Tibial nerve (tissue), 3 donors: Measurements from ENCODE around the gene C14orf93.

Source experiments
- POLR2A ChIP-seq, 2 donors: fragments of 450-650 bp; IDR thresholded peaks; one replicate each; pipeline ENCODE4 v1.6.1; 2017; ENCODE audit warnings: antibody characterized with exemption in 2 of 2, mild to moderate bottlenecking in 2 of 2, moderate library complexity in 2 of 2
- TF ChIP-seq, protein P1 (sequence below), 5 experiments: fragments of 200-600 bp in 3 of 5; fragments of 450-650 bp in 2 of 5; sonication (generic) in 3 of 5; IDR thresholded peaks; one replicate each; pipeline ENCODE4 v1.5.1; 2016 to 2019; ENCODE audit warnings: antibody characterized with exemption in 5 of 5, mild to moderate bottlenecking in 3 of 5, moderate library complexity in 2 of 5

DNA sequence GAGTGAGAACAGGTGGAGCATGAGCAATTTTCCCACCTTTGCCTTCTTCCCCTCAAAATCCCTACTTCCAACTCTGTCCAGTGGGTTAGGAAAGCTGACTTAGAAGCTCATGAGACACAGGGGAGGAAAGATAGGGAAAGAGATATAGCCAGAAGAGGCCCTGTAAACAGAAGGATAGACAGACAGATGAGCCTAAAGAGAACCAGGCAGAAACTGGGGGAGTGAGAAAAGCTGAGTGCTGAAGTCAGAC, 32.6 kb downstream of the C14orf93 start:
- TF ChIP-seq, protein P1, sequence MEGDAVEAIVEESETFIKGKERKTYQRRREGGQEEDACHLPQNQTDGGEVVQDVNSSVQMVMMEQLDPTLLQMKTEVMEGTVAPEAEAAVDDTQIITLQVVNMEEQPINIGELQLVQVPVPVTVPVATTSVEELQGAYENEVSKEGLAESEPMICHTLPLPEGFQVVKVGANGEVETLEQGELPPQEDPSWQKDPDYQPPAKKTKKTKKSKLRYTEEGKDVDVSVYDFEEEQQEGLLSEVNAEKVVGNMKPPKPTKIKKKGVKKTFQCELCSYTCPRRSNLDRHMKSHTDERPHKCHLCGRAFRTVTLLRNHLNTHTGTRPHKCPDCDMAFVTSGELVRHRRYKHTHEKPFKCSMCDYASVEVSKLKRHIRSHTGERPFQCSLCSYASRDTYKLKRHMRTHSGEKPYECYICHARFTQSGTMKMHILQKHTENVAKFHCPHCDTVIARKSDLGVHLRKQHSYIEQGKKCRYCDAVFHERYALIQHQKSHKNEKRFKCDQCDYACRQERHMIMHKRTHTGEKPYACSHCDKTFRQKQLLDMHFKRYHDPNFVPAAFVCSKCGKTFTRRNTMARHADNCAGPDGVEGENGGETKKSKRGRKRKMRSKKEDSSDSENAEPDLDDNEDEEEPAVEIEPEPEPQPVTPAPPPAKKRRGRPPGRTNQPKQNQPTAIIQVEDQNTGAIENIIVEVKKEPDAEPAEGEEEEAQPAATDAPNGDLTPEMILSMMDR (IDR thresholded peaks at IDR 0.05), result no peak
- TF ChIP-seq POLR2A (IDR thresholded peaks at IDR 0.05), result no peak
